HCT116 (cell line): ENCODE data around the gene TRIP10. TPM values are rescaled to one million over a fixed set of nuclear protein-coding genes. Genes with fewer than 3 reads are reported as not detected.

Experiments
- ATAC-seq: fragments of 200-7000 bp; cut with Tn5 transposase; 2 replicates; pipeline ENCODE4 v1.9.1; 2020; ENCODE audit warnings: mild to moderate bottlenecking, moderate library complexity
- BruUV-seq: library from RNA; stranded (reverse); fragments of 400-500 nt; replicated peaks from 2 replicates; lab custom pipeline; 2021; lab: Mats Ljungman, UMichigan
- CTCF ChIA-PET: fragments of 300-600 bp; sonication (Branson Sonifier 250); formaldehyde crosslinking; loops from one replicate; lab custom pipeline; 2021; ENCODE audit warnings: antibody characterized with exemption; lab: Charles Lee
- POLR2A ChIA-PET: fragments of 300-600, 350-600 bp; sonication (Branson Sonifier 250); formaldehyde crosslinking; loops from one replicate; lab custom pipeline; 2021; ENCODE audit warnings: antibody characterized with exemption; lab: Charles Lee
- RAD21 ChIA-PET, 2 experiments: fragments of 300-600 bp; sonication (Branson Sonifier 250); formaldehyde crosslinking; loops; one replicate each; lab custom pipeline; 2023; ENCODE audit warnings: low total read pairs in 2 of 2; ENCODE audit not compliant: uncharacterized antibody in 2 of 2, unreplicated experiment in 2 of 2, low non-redundant PET in 1 of 2; lab: Charles Lee
- DNase-seq: peaks from one replicate; pipeline ENCODE4 v3.0.0-alpha.2; 2010; ENCODE audit warnings: low read depth, low spot score
- H2AFZ ChIP-seq: fragments of 200-600 bp; shearing (Covaris generic), sonication (generic); 2 replicates; pipeline ENCODE4 v1.6.1; 2017; ENCODE audit warnings: low read depth, mixed run types, mixed read lengths, antibody characterized with exemption, low read length; ENCODE audit not compliant: poor library complexity, severe bottlenecking
- H3K27ac ChIP-seq: 2 replicates; pipeline ENCODE4 v1.5.1; 2012; ENCODE audit warnings: low read depth, low read length
- H3K27me3 ChIP-seq: fragments of 200-600 bp; sonication (generic); 2 replicates; pipeline ENCODE4 v1.6.1; 2016; ENCODE audit warnings: mixed run types, low read length, mixed read lengths; ENCODE audit not compliant: insufficient read depth
- H3K36me3 ChIP-seq, 2 experiments: fragments of 200-500 bp in 1 of 2; fragments of 200-600 bp in 1 of 2; sonication (Bioruptor generic) in 1 of 2; sonication (generic) in 1 of 2; 2 replicates each; pipeline versions ENCODE4 v1.5.1 to v1.6.1; 2014 to 2016; ENCODE audit warnings: low read length in 2 of 2, inconsistent platforms in 1 of 2, mixed read lengths in 1 of 2, mixed run types in 1 of 2; ENCODE audit not compliant: insufficient read depth in 2 of 2, control insufficient read depth in 1 of 2
- H3K4me1 ChIP-seq, 2 experiments: fragments of 200-600 bp in 1 of 2; sonication (generic) in 1 of 2; 2 replicates each; pipeline versions ENCODE4 v1.5.1 to v1.6.1; 2012 to 2017; ENCODE audit warnings: low read length in 2 of 2, inconsistent platforms in 1 of 2, mild to moderate bottlenecking in 1 of 2, mixed read lengths in 1 of 2, mixed run types in 1 of 2, moderate library complexity in 1 of 2; ENCODE audit not compliant: insufficient read depth in 2 of 2, control insufficient read depth in 1 of 2
- H3K4me2 ChIP-seq: fragments of 200-600 bp; sonication (generic); 2 replicates; pipeline ENCODE4 v1.6.1; 2017; ENCODE audit warnings: mixed run types, low read length, mixed read lengths
- H3K4me3 ChIP-seq, 2 experiments: fragments of 200-600 bp in 1 of 2; sonication (generic) in 1 of 2; replicated peaks in 1 of 2; 2 replicates each; pipeline ENCODE4 v1.5.1; 2011 to 2016; ENCODE audit warnings: low read length in 2 of 2, control low read depth in 1 of 2, low read depth in 1 of 2, mild to moderate bottlenecking in 1 of 2, mixed read lengths in 1 of 2, mixed run types in 1 of 2
- H3K79me2 ChIP-seq: fragments of 200-600 bp; sonication (generic); 2 replicates; pipeline ENCODE4 v1.6.1; 2017; ENCODE audit warnings: mild to moderate bottlenecking, mixed run types, low read length, moderate library complexity, mixed read lengths; ENCODE audit not compliant: insufficient read depth
- H3K9ac ChIP-seq: fragments of 200-600 bp; sonication (generic); 2 replicates; pipeline ENCODE4 v1.6.1; 2016; ENCODE audit warnings: low read length, mixed read lengths
- H3K9me2 ChIP-seq: fragments of 200-600 bp; sonication (generic), shearing (Covaris generic); 2 replicates; pipeline ENCODE4 v1.6.1; 2017; ENCODE audit warnings: mixed run types, mild to moderate bottlenecking, moderate library complexity; ENCODE audit not compliant: insufficient read depth
- H3K9me3 ChIP-seq, 2 experiments: fragments of 200-500 bp in 1 of 2; fragments of 200-600 bp in 1 of 2; sonication (Bioruptor generic) in 1 of 2; sonication (generic) in 1 of 2; 2 replicates each; pipeline ENCODE4 v1.6.1; 2014 to 2017; ENCODE audit warnings: low read length in 2 of 2, mixed read lengths in 2 of 2, inconsistent platforms in 1 of 2, low read depth in 1 of 2, mild to moderate bottlenecking in 1 of 2, mixed run types in 1 of 2, moderate library complexity in 1 of 2; ENCODE audit not compliant: control insufficient read depth in 1 of 2, insufficient read depth in 1 of 2
- H4K20me1 ChIP-seq: fragments of 200-600 bp; sonication (generic), shearing (Covaris generic); 2 replicates; pipeline ENCODE4 v1.6.1; 2017; ENCODE audit warnings: mixed run types, mild to moderate bottlenecking, moderate library complexity; ENCODE audit not compliant: insufficient read depth
- EGR1 ChIP-seq: IDR thresholded peaks from 2 replicates; pipeline ENCODE4 v1.6.1; 2012; ENCODE audit warnings: low read depth
- ELF1 ChIP-seq: IDR thresholded peaks from 2 replicates; pipeline ENCODE4 v1.6.1; 2012; ENCODE audit warnings: low read depth, borderline replicate concordance
- REST ChIP-seq: IDR thresholded peaks from 2 replicates; pipeline ENCODE4 v1.6.1; 2012; ENCODE audit warnings: low read depth
- intact Hi-C: fragments of 100-400 bp; cut with micrococcal nuclease; formaldehyde crosslinking; loops from 2 replicates; pipeline ENCODE4 v1.10.0; 2022
- total RNA-seq: library from RNA; stranded (reverse); gene quantifications from one replicate; pipeline ENCODE4 v1.2.1, GENCODE V29; 2021; ENCODE audit not compliant: unreplicated experiment

The TRIP10 gene
- total RNA-seq, 1 experiment from 2014 or later = 111 TPM

- no peak for TF ChIP-seq REST
These were observed 22.0 kb upstream of the TRIP10 start (continued) for GRCh38 chr19:6717441-6717971.

- CTCF ChIA-PET = no interaction called here
- RAD21 ChIA-PET = no interaction called here
- H3K9me3 ChIP-seq = no peaks in the 10 kb centered on the region
- POLR2A ChIA-PET = no interaction called here
- H3K4me1 ChIP-seq = peaks cover 13 to 28% of the 10 kb centered on the region in 2 experiments; a peak in 3 of 4 replicates
- BruUV-seq = no TSS peak
- H3K27me3 ChIP-seq = no peaks in the 10 kb centered on the region
- peak overlapping the region; percentile 20; the same call in 1 of the 2 replicates for H3K4me2 ChIP-seq
- H3K79me2 ChIP-seq = no peaks in the 10 kb centered on the region
- no peak overlapping the region for H3K4me3 ChIP-seq
- H3K9ac ChIP-seq = no peak overlapping the region
- DNase-seq (no peak), ATAC-seq (no peak)
- H4K20me1 ChIP-seq = no peaks in the 10 kb centered on the region
- H3K9me2 ChIP-seq = no peaks in the 10 kb centered on the region
- H3K36me3 ChIP-seq = no peaks in the 10 kb centered on the region
- H2AFZ ChIP-seq = no peak overlapping the region
- TF ChIP-seq EGR1 (no peak), ELF1 (no peak)
- no peak overlapping the region; the same call in 1 of the 2 replicates for H3K27ac ChIP-seq
- intact Hi-C loops = loop anchor here (2.0 kb wide), 1 partner anchor 201 kb away; no protein-coding TSS in a partner anchor
These were observed 21.3 kb upstream of the TRIP10 start for GRCh38 chr19:6718111-6718740.
